Liver (tissue), 9 donors: ENCODE data around the gene RTN1. TPM values are rescaled to one million over a fixed set of nuclear protein-coding genes. Genes with fewer than 3 reads are reported as not detected.
A peak's percentile ranks its signal among the peaks of the same experiment; 100 is the strongest.

Experiments
- DNase-seq: peaks from one replicate; pipeline ENCODE4 v3.0.0-alpha.2; 2017; ENCODE audit warnings: low spot score
- H3K27ac ChIP-seq, 2 donors: one replicate each; pipeline ENCODE4 v1.7.0; 2013; ENCODE audit warnings: inconsistent platforms in 2 of 2, low read length in 2 of 2, control low read depth in 1 of 2, low read depth in 1 of 2, mild to moderate bottlenecking in 1 of 2
- H3K27me3 ChIP-seq, 4 donors: one replicate each; pipeline versions ENCODE4 v1.6.1 to v1.7.0; 2013; ENCODE audit warnings: low read length in 3 of 4, inconsistent platforms in 1 of 4, mild to moderate bottlenecking in 1 of 4, moderate library complexity in 1 of 4; ENCODE audit not compliant: control insufficient read depth in 4 of 4, insufficient read depth in 4 of 4
- H3K36me3 ChIP-seq, 4 donors: one replicate each; pipeline versions ENCODE4 v1.6.1 to v1.7.0; 2013; ENCODE audit warnings: low read length in 3 of 4, mild to moderate bottlenecking in 3 of 4, low read depth in 1 of 4, moderate library complexity in 1 of 4; ENCODE audit not compliant: control insufficient read depth in 4 of 4, insufficient read depth in 3 of 4
- H3K4me1 ChIP-seq, 4 donors: one replicate each; pipeline versions ENCODE4 v1.6.1 to v1.7.0; 2013; ENCODE audit warnings: low read length in 3 of 4, mild to moderate bottlenecking in 3 of 4, moderate library complexity in 1 of 4; ENCODE audit not compliant: control insufficient read depth in 4 of 4, insufficient read depth in 4 of 4
- H3K4me3 ChIP-seq, 3 donors: one replicate each; pipeline versions ENCODE4 v1.6.1 to v1.7.0; 2013; ENCODE audit warnings: low read length in 3 of 3, control low read depth in 1 of 3, low read depth in 1 of 3, mild to moderate bottlenecking in 1 of 3
- H3K9ac ChIP-seq, 2 donors: one replicate each; pipeline ENCODE4 v1.7.0; 2013; ENCODE audit warnings: low read length in 2 of 2, mild to moderate bottlenecking in 2 of 2, moderate library complexity in 2 of 2, control low read depth in 1 of 2, low read depth in 1 of 2
- H3K9me3 ChIP-seq, 4 donors: one replicate each; pipeline versions ENCODE4 v1.6.1 to v1.7.0; 2013; ENCODE audit warnings: low read length in 3 of 4; ENCODE audit not compliant: control insufficient read depth in 4 of 4
- GABPA ChIP-seq, 2 donors: IDR thresholded peaks in 1 of 2; conservative IDR thresholded peaks in 1 of 2; 2 replicates each; pipeline ENCODE4 v1.6.1; 2016; ENCODE audit warnings: antibody characterized with exemption in 2 of 2, mild to moderate bottlenecking in 1 of 2, moderate library complexity in 1 of 2
- HNF4A ChIP-seq, 2 donors: conservative IDR thresholded peaks; 2 replicates each; pipeline ENCODE4 v1.6.1; 2016; ENCODE audit warnings: antibody characterized with exemption in 2 of 2, mild to moderate bottlenecking in 2 of 2
- JUND ChIP-seq, 2 donors: IDR thresholded peaks; 2 replicates each; pipeline ENCODE4 v1.6.1; 2016; ENCODE audit warnings: antibody characterized with exemption in 2 of 2
- RAD21 ChIP-seq, 2 donors: IDR thresholded peaks; 2 replicates each; pipeline ENCODE4 v1.6.1; 2016; ENCODE audit warnings: antibody characterized with exemption in 2 of 2, mild to moderate bottlenecking in 2 of 2
- RXRA ChIP-seq, 2 donors: IDR thresholded peaks; 2 replicates each; pipeline ENCODE4 v1.6.1; 2017 to 2018; ENCODE audit warnings: antibody characterized with exemption in 2 of 2, mild to moderate bottlenecking in 1 of 2
- SP1 ChIP-seq: IDR thresholded peaks from 2 replicates; pipeline ENCODE4 v1.6.1; 2018; ENCODE audit warnings: antibody characterized with exemption, mild to moderate bottlenecking
- TAF1 ChIP-seq: conservative IDR thresholded peaks from 2 replicates; pipeline ENCODE4 v1.6.1; 2016; ENCODE audit warnings: antibody characterized with exemption, mild to moderate bottlenecking
- YY1 ChIP-seq: IDR thresholded peaks from 2 replicates; pipeline ENCODE4 v1.6.1; 2016; ENCODE audit warnings: antibody characterized with exemption, mild to moderate bottlenecking
- WGBS: extraction: QIAGEN DNeasy Blood & Tissue Kit; methylation state at CpG from one replicate; pipeline ENCODE4 v1.1.7; 2013; 5-methylcytosine and 5-hydroxymethylcytosine counted together
- polyA plus RNA-seq, 2 donors: library from polyadenylated mRNA; stranded (reverse) in 1 of 2; unstranded in 1 of 2; fragments of 200-250 nt in 1 of 2; fragments of >200 nt in 1 of 2; fragmentation: Nextera tagmentation in 1 of 2; extraction: Ambion mirVana in 1 of 2; gene quantifications; one replicate each; pipeline versions ENCODE4 v1.2.1 to v1.2.3, GENCODE V29; 2013 to 2015
- total RNA-seq, 2 donors: library from RNA; depleted of rRNA; stranded (reverse); fragments of >200 nt; gene quantifications; one replicate each; pipeline ENCODE4 v1.2.3, GENCODE V29; 2014
- TF ChIP-seq, protein P1 (sequence below): IDR thresholded peaks from 2 replicates; pipeline ENCODE4 v1.6.1; 2016; ENCODE audit warnings: antibody characterized with exemption
- TF ChIP-seq, protein P2 (sequence below): fragments of 150-350 bp; IDR thresholded peaks from 2 replicates; pipeline ENCODE4 v1.5.1; 2017; ENCODE audit warnings: improper control_type of control experiment, low read depth, low read length; ENCODE audit not compliant: missing input control
- TF ChIP-seq, protein P3 (sequence below): IDR thresholded peaks from 2 replicates; pipeline ENCODE4 v1.6.1; 2016; ENCODE audit warnings: antibody characterized with exemption
- donor health status: healthy.
- donor health status: healthy.
- donor health status: healthy.
- donor health status: healthy.
- donor health status: healthy.

RTN1 gene
- total and polyA plus RNA-seq, 4 donors, result 0.08 to 1.8 (median 0.37) TPM

DNA sequence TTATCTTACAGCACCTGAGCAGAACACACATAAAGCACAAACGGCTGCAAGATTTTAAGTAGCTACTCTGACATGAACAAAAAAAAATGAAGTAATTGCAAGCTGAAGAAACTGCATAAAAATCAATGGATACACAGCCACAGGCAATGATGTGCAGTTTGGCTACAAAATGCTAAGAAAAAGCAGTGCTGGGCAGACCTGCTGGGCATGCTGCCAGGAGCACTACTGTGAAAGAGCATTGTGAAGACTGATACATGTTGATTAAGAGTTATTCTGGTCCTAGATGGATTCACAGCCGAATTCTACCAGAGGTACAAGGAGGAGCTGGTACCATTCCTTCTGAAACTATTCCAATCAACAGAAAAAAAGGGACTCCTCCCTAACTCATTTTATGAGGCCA, 20.1 kb upstream of the RTN1 start:
- Histone ChIP-seq H3K27ac (no peak overlapping the region), H3K4me3 (no peak overlapping the region), H3K9ac (no peak overlapping the region), H3K4me1 (no peaks in the 10 kb centered on the region), H3K9me3 (no peaks in the 10 kb centered on the region), H3K36me3 (no peaks in the 10 kb centered on the region), H3K27me3 (no peaks in the 10 kb centered on the region)
- no peak for TF ChIP-seq HNF4A (conservative IDR thresholded peaks at IDR 0.05)
- TF ChIP-seq, protein P1, sequence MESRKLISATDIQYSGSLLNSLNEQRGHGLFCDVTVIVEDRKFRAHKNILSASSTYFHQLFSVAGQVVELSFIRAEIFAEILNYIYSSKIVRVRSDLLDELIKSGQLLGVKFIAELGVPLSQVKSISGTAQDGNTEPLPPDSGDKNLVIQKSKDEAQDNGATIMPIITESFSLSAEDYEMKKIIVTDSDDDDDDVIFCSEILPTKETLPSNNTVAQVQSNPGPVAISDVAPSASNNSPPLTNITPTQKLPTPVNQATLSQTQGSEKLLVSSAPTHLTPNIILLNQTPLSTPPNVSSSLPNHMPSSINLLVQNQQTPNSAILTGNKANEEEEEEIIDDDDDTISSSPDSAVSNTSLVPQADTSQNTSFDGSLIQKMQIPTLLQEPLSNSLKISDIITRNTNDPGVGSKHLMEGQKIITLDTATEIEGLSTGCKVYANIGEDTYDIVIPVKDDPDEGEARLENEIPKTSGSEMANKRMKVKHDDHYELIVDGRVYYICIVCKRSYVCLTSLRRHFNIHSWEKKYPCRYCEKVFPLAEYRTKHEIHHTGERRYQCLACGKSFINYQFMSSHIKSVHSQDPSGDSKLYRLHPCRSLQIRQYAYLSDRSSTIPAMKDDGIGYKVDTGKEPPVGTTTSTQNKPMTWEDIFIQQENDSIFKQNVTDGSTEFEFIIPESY, result no peak
- WGBS, result 64% methylated on average over 2 of the region's 2 CpGs
- DNase-seq, result no peak

DNA sequence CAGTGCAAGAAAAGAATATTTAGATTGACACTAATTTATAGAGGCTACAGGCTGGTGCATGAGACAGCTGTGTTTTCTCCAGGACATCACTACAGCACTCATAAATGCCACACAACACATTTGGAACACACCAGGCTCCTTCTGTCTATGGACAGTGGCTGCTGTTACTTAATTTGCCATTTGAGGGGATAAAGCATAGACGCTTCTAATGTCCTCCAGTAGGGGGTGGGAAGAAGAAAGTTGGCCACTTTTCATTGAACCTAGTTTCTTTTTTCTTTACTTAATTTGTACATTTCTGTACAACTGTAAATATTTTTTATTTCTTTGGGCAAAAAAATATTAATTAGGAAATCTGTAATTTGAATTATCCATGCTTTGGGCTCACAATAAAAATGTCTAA, 12.4 kb upstream of the RTN1 start:
- TF ChIP-seq, protein P2, sequence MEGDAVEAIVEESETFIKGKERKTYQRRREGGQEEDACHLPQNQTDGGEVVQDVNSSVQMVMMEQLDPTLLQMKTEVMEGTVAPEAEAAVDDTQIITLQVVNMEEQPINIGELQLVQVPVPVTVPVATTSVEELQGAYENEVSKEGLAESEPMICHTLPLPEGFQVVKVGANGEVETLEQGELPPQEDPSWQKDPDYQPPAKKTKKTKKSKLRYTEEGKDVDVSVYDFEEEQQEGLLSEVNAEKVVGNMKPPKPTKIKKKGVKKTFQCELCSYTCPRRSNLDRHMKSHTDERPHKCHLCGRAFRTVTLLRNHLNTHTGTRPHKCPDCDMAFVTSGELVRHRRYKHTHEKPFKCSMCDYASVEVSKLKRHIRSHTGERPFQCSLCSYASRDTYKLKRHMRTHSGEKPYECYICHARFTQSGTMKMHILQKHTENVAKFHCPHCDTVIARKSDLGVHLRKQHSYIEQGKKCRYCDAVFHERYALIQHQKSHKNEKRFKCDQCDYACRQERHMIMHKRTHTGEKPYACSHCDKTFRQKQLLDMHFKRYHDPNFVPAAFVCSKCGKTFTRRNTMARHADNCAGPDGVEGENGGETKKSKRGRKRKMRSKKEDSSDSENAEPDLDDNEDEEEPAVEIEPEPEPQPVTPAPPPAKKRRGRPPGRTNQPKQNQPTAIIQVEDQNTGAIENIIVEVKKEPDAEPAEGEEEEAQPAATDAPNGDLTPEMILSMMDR, result peak; percentile 2
- no peak for TF ChIP-seq GABPA (IDR thresholded peaks at IDR 0.05 in 1 of 2, conservative IDR thresholded peaks at IDR 0.05 in 1 of 2)
- 63% methylated on average over 1 of the region's 1 CpG for WGBS
- Histone ChIP-seq H3K4me3 (no peak overlapping the region), H3K9me3 (peaks cover 0 to 11% (median 9%) of the 10 kb centered on the region in 4 donors), H3K36me3 (peaks cover 0 to 2% (median 0%) of the 10 kb centered on the region in 4 donors), H3K27ac (no peak overlapping the region), H3K4me1 (no peaks in the 10 kb centered on the region), H3K9ac (no peak overlapping the region), H3K27me3 (no peaks in the 10 kb centered on the region)
- DNase-seq, result no peak

DNA sequence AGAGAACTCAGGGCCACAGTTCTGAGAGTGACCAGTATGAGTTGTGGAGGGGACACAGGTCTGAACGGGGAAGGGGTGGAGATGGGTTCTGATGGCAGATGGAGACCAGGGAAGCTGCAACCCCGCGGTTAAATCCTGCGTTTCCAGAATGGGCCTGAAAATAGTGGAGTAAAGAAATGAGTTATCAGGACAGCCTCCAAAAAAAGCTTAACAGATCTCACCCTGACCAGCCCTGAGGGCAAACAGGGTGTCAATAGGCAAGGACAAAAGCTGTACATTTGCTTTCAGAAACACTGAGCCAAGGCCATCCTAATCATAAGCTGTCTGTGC, 555 bp upstream of the RTN1 start:
- WGBS, result 8% methylated on average over 4 of the region's 4 CpGs
- Histone ChIP-seq H3K9ac (no peak overlapping the region), H3K9me3 (no peaks in the 10 kb centered on the region), H3K27me3 (peaks cover 0 to 9% (median 5%) of the 10 kb centered on the region in 4 donors), H3K27ac (no peak overlapping the region), H3K36me3 (no peaks in the 10 kb centered on the region), H3K4me3 (peak overlapping the region in 2 of 3 donors; percentile 60 to 68), H3K4me1 (peaks cover 3 to 18% (median 10%) of the 10 kb centered on the region in 4 donors)
- TF ChIP-seq RXRA (IDR thresholded peaks at IDR 0.05) (no peak), YY1 (no peak), SP1 (no peak), HNF4A (conservative IDR thresholded peaks at IDR 0.05) (no peak), TAF1 (no peak), GABPA (IDR thresholded peaks at IDR 0.05 in 1 of 2, conservative IDR thresholded peaks at IDR 0.05 in 1 of 2) (no peak), JUND (IDR thresholded peaks at IDR 0.05) (no peak), RAD21 (IDR thresholded peaks at IDR 0.05) (no peak)
- TF ChIP-seq, protein P3, sequence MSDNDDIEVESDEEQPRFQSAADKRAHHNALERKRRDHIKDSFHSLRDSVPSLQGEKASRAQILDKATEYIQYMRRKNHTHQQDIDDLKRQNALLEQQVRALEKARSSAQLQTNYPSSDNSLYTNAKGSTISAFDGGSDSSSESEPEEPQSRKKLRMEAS, result no peak
- no peak for DNase-seq
